ENCODE measurements around the gene GRAMD1C. TPM values are rescaled to one million over a fixed set of nuclear protein-coding genes. Genes with fewer than 3 reads are reported as not detected.
"Not testable (repeated sequence)": the region's sequence is repeated elsewhere in the genome, so short reads cannot be mapped to it uniquely, and the experiment has no call there.

Gene GRAMD1C
- total and polyA plus RNA-seq, 9 of the 15 experiments (the other 6 are each of a cell fraction or from before 2014, with no cell fraction given): not detected

- ChIA-PET POLR2A (interaction anchor here (1.7 kb wide), 1 partner anchor 9 kb away, joined by 3 read pairs; the partner anchor contains the start of gene GRAMD1C), CTCF (ENCODE audit: low intra/inter-chr PET ratio) (no interaction called here)
- no peak overlapping the region for H3K27ac ChIP-seq (ENCODE audit: extremely low read depth, low read depth, low read length)
- no peaks in the 10 kb centered on the region for H4K20me1 ChIP-seq (replicated peaks; ENCODE audit: control insufficient read depth, insufficient read depth, low read length)
- 5% methylated on average over 2 of the region's 2 CpGs for WGBS (ENCODE audit: insufficient coverage, low coverage, missing lambda C conversion rate)
- DNase-seq (ENCODE audit: extremely low read depth in 1 of 4, low spot score in 3 of 4) (no peak), ATAC-seq (no peak), FAIRE-seq (no peak)
- no peak overlapping the region for H3K4me3 ChIP-seq
- H3K4me2 ChIP-seq (ENCODE audit: insufficient read depth, low read length): no peak overlapping the region
- H3K9me3 ChIP-seq (replicated peaks; ENCODE audit: control insufficient read depth, insufficient read depth, low read depth, low read length): no peaks in the 10 kb centered on the region
- intact Hi-C loops (cut with micrococcal nuclease): no loop called here
- in situ Hi-C loops (cut with MboI): loop anchor here (10.0 kb wide), 1 partner anchor 67 kb away; no protein-coding TSS in a partner anchor
- BruUV-seq (replicated peaks): no TSS peak
- H3K27me3 ChIP-seq (ENCODE audit: control insufficient read depth in 2 of 2, insufficient read depth in 2 of 2, low read length in 2 of 2): no peaks in the 10 kb centered on the region
- H3K9ac ChIP-seq (ENCODE audit: insufficient read depth in 1 of 2, low read depth in 2 of 2, low read length in 2 of 2): no peak overlapping the region
- H3K9me1 ChIP-seq (ENCODE audit: control insufficient read depth, insufficient read depth, low read length): no peaks in the 10 kb centered on the region
- no peaks in the 10 kb centered on the region for H3K4me1 ChIP-seq (replicated peaks in 1 of 2; ENCODE audit: control insufficient read depth in 2 of 2, insufficient read depth in 2 of 2, low read length in 2 of 2)
- H2AFZ ChIP-seq (ENCODE audit: low read depth, low read length): no peak overlapping the region
- no peaks in the 10 kb centered on the region for H3K36me3 ChIP-seq (ENCODE audit: control insufficient read depth, insufficient read depth, low read length)
- H3K79me2 ChIP-seq (ENCODE audit: control insufficient read depth, insufficient read depth, low read length): no peaks in the 10 kb centered on the region
- no peak for TF ChIP-seq PTBP1 (IDR thresholded peaks at IDR 0.05; ENCODE audit: low read depth, low read length)
- no peak for TF ChIP-seq SRSF7 (optimal IDR thresholded peaks at IDR 0.05; ENCODE audit: low read depth, low read length)
These were observed 9.3 kb downstream of the GRAMD1C start for GRCh38 chr3:113847664-113848461.

GRCh38 chr3:113849071-113849470, 10.5 kb downstream of the GRAMD1C start:
- H2AFZ ChIP-seq (ENCODE audit: low read depth, low read length); H3K79me2 ChIP-seq (ENCODE audit: control insufficient read depth, insufficient read depth, low read length); H3K9me1 ChIP-seq (ENCODE audit: control insufficient read depth, insufficient read depth, low read length); H3K4me3 ChIP-seq; H3K9me3 ChIP-seq (replicated peaks; ENCODE audit: control insufficient read depth, insufficient read depth, low read depth, low read length); H4K20me1 ChIP-seq (replicated peaks; ENCODE audit: control insufficient read depth, insufficient read depth, low read length); H3K9ac ChIP-seq (ENCODE audit: insufficient read depth in 1 of 2, low read depth in 2 of 2, low read length in 2 of 2); H3K4me1 ChIP-seq (replicated peaks in 1 of 2; ENCODE audit: control insufficient read depth in 2 of 2, insufficient read depth in 2 of 2, low read length in 2 of 2); DNase-seq (ENCODE audit: extremely low read depth in 1 of 4, low spot score in 3 of 4); POLR2A ChIA-PET; CTCF ChIA-PET (ENCODE audit: low intra/inter-chr PET ratio); ATAC-seq; BruUV-seq (replicated peaks); intact Hi-C loops (cut with micrococcal nuclease); FAIRE-seq; H3K27ac ChIP-seq (ENCODE audit: extremely low read depth, low read depth, low read length); H3K36me3 ChIP-seq (ENCODE audit: control insufficient read depth, insufficient read depth, low read length); H3K27me3 ChIP-seq (ENCODE audit: control insufficient read depth in 2 of 2, insufficient read depth in 2 of 2, low read length in 2 of 2); H3K4me2 ChIP-seq (ENCODE audit: insufficient read depth, low read length): not testable (repeated sequence)
- in situ Hi-C loops (cut with MboI): loop anchor here (10.0 kb wide), 1 partner anchor 66 kb away; no protein-coding TSS in a partner anchor
- 42% methylated on average over 2 of the region's 3 CpGs for WGBS (ENCODE audit: insufficient coverage, low coverage, missing lambda C conversion rate)

GRCh38 chr3:113849841-113850240, 11.3 kb downstream of the GRAMD1C start:
- H2AFZ ChIP-seq (ENCODE audit: low read depth, low read length); H3K9ac ChIP-seq (ENCODE audit: insufficient read depth in 1 of 2, low read depth in 2 of 2, low read length in 2 of 2); H3K36me3 ChIP-seq (ENCODE audit: control insufficient read depth, insufficient read depth, low read length); H3K4me2 ChIP-seq (ENCODE audit: insufficient read depth, low read length); intact Hi-C loops (cut with micrococcal nuclease); BruUV-seq (replicated peaks); H3K4me1 ChIP-seq (replicated peaks in 1 of 2; ENCODE audit: control insufficient read depth in 2 of 2, insufficient read depth in 2 of 2, low read length in 2 of 2); H3K9me3 ChIP-seq (replicated peaks; ENCODE audit: control insufficient read depth, insufficient read depth, low read depth, low read length); FAIRE-seq; H3K79me2 ChIP-seq (ENCODE audit: control insufficient read depth, insufficient read depth, low read length); DNase-seq (ENCODE audit: extremely low read depth in 1 of 4, low spot score in 3 of 4); POLR2A ChIA-PET; H3K4me3 ChIP-seq; H3K27me3 ChIP-seq (ENCODE audit: control insufficient read depth in 2 of 2, insufficient read depth in 2 of 2, low read length in 2 of 2); H3K9me1 ChIP-seq (ENCODE audit: control insufficient read depth, insufficient read depth, low read length); ATAC-seq; H3K27ac ChIP-seq (ENCODE audit: extremely low read depth, low read depth, low read length); H4K20me1 ChIP-seq (replicated peaks; ENCODE audit: control insufficient read depth, insufficient read depth, low read length); CTCF ChIA-PET (ENCODE audit: low intra/inter-chr PET ratio): not testable (repeated sequence)
- in situ Hi-C loops (cut with MboI): loop anchor here (10.0 kb wide), 1 partner anchor 65 kb away; no protein-coding TSS in a partner anchor
- no CpG with 5 or more reads among the region's 22 CpGs for WGBS (ENCODE audit: insufficient coverage, low coverage, missing lambda C conversion rate)
